ENCODE data around the gene CCNB1IP1. TPM values are rescaled to one million over a fixed set of nuclear protein-coding genes. Genes with fewer than 3 reads are reported as not detected.

CCNB1IP1 gene, protein sequence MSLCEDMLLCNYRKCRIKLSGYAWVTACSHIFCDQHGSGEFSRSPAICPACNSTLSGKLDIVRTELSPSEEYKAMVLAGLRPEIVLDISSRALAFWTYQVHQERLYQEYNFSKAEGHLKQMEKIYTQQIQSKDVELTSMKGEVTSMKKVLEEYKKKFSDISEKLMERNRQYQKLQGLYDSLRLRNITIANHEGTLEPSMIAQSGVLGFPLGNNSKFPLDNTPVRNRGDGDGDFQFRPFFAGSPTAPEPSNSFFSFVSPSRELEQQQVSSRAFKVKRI
- total RNA-seq (2021; ENCODE audit: unreplicated experiment): 77.0 TPM
- 66.0 and 74.8 TPM in 2 replicates for polyA plus RNA-seq (2012)
- percentile 96 among the genes with signal in this experiment for Bru-seq, nascent RNA
- percentile 91 among the genes with signal in this experiment for BruChase-seq, experiment 1, labeled RNA remaining after a 6-hour chase
- percentile 88 among the genes with signal in this experiment for BruChase-seq, experiment 2, labeled RNA remaining after a 2-hour chase
- long read RNA-seq, transcript CCNB1IP1-202 (7 exons, 1,479 nt): major isoform, 22 of 73 reads
- long read RNA-seq, partial matches to known transcripts: 28 of 73 reads
- long read RNA-seq, other reads (novel, unspliced or antisense): 22 of 73 reads

DNA sequence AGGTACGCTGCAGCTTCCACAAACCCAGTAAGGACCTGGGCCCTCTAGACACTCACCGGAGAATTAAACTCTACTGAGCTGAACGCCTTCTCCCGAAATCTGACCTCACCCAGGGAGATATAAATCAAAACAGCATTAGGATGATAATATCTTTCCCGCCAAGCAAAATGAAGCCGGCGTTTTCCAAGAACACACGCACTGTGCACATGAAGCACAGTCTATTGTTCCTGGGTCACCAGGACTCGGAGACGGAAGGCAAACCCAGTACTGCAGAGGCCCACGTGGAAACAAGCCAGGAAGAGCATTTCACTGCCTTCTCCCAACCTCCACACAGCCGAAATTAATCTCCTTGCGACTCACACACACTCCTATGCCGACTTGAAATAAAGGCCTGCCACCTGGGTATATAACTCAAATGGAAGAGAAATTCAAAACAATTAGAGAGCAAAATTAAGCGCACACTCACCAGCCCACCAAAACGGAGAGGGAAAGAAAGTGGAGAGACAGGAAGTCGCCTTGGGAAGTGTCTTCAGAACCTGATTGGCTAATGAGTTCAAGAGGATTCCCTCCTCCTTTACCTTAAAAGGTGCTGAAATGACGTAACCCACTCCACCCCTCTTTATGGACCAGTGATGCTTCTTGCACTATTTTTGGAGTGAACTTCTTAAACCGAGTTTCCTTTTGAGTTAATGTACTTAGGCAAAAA lies at the start of gene CCNB1IP1:
CCNB1IP1 (minus strand) TSS at position 492 of the 706 bp plus-strand sequence. CDS start 16,756 bp downstream, outside the sequence.
- peaks cover 10 to 22% of the 10 kb centered on the region in 2 experiments for H3K36me3 ChIP-seq (ENCODE audit: control insufficient read depth in 1 of 2, insufficient read depth in 2 of 2, low read length in 2 of 2)
- ATAC-seq (peak; percentile 98), DNase-seq (ENCODE audit: low read depth, low spot score) (peak; percentile 91)
- TSS peak; percentile 85 for BruUV-seq (replicated peaks)
- ChIA-PET RAD21 (ENCODE audit: low non-redundant PET in 1 of 2, low total read pairs in 2 of 2, uncharacterized antibody in 2 of 2, unreplicated experiment in 2 of 2) (interaction anchor here in 1 of 2 experiments (1.2 kb wide), 1 partner anchor 10 kb away, joined by 5 read pairs; no protein-coding TSS in a partner anchor), POLR2A (interaction anchor here (3.0 kb wide), 1 partner anchor 10 kb away, joined by 41 read pairs; the partner anchor contains the start of gene PARP2), CTCF (interaction anchor here (1.2 to 1.5 kb wide), 2 partner anchors 9 to 83 kb away, joined by 3 read pairs; no protein-coding TSS in a partner anchor)
- H3K4me2 ChIP-seq (ENCODE audit: low read length): peak within 1 kb of the TSS; percentile 79
- intact Hi-C loops (cut with micrococcal nuclease): no loop called here
- H3K27me3 ChIP-seq (ENCODE audit: insufficient read depth, low read length): no peaks in the 10 kb centered on the region
- H3K79me2 ChIP-seq (ENCODE audit: insufficient read depth, low read length): peaks cover 52% of the 10 kb centered on the region
- H4K20me1 ChIP-seq (ENCODE audit: insufficient read depth): no peaks in the 10 kb centered on the region
- peak within 1 kb of the TSS; percentile 56 to 83 for H3K4me3 ChIP-seq (replicated peaks in 1 of 2; ENCODE audit: low read depth in 1 of 2, low read length in 2 of 2)
- peaks cover 12 to 16% of the 10 kb centered on the region in 2 experiments for H3K4me1 ChIP-seq (ENCODE audit: control insufficient read depth in 1 of 2, insufficient read depth in 2 of 2, low read length in 2 of 2)
- no peaks in the 10 kb centered on the region for H3K9me3 ChIP-seq (ENCODE audit: control insufficient read depth in 1 of 2, insufficient read depth in 1 of 2, low read depth in 1 of 2, low read length in 2 of 2)
- no peaks in the 10 kb centered on the region for H3K9me2 ChIP-seq (ENCODE audit: insufficient read depth)
- peak within 1 kb of the TSS; percentile 69 for H3K27ac ChIP-seq (ENCODE audit: low read depth, low read length)
- H2AFZ ChIP-seq (ENCODE audit: low read depth, low read length, poor library complexity, severe bottlenecking): peak within 1 kb of the TSS; percentile 55
- H3K9ac ChIP-seq (ENCODE audit: low read length): peak within 1 kb of the TSS; percentile 90
- TF ChIP-seq CEBPB (IDR thresholded peaks at IDR 0.05; ENCODE audit: low read depth): peak; percentile 61; the same call in 1 of the 2 replicates
- TF ChIP-seq, protein P1, sequence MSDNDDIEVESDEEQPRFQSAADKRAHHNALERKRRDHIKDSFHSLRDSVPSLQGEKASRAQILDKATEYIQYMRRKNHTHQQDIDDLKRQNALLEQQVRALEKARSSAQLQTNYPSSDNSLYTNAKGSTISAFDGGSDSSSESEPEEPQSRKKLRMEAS (IDR thresholded peaks at IDR 0.05): peak; percentile 65; the same call in 1 of the 2 replicates
- no peak for TF ChIP-seq RAD21 (IDR thresholded peaks at IDR 0.05; ENCODE audit: low read depth)
- no peak for TF ChIP-seq JUND (IDR thresholded peaks at IDR 0.05)
- peak; percentile 52 for TF ChIP-seq SIN3A (IDR thresholded peaks at IDR 0.05; ENCODE audit: low read depth)
- peak; percentile 49; the same call in 1 of the 2 replicates for TF ChIP-seq SP1 (IDR thresholded peaks at IDR 0.05; ENCODE audit: low read depth)
- peak; percentile 77 for TF ChIP-seq POLR2AphosphoS5 (IDR thresholded peaks at IDR 0.05; ENCODE audit: low read depth, low read length)
- TF ChIP-seq, protein P2, sequence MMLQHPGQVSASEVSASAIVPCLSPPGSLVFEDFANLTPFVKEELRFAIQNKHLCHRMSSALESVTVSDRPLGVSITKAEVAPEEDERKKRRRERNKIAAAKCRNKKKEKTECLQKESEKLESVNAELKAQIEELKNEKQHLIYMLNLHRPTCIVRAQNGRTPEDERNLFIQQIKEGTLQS (IDR thresholded peaks at IDR 0.05): peak; percentile 29; the same call in 1 of the 2 replicates
- TF ChIP-seq, protein P3, sequence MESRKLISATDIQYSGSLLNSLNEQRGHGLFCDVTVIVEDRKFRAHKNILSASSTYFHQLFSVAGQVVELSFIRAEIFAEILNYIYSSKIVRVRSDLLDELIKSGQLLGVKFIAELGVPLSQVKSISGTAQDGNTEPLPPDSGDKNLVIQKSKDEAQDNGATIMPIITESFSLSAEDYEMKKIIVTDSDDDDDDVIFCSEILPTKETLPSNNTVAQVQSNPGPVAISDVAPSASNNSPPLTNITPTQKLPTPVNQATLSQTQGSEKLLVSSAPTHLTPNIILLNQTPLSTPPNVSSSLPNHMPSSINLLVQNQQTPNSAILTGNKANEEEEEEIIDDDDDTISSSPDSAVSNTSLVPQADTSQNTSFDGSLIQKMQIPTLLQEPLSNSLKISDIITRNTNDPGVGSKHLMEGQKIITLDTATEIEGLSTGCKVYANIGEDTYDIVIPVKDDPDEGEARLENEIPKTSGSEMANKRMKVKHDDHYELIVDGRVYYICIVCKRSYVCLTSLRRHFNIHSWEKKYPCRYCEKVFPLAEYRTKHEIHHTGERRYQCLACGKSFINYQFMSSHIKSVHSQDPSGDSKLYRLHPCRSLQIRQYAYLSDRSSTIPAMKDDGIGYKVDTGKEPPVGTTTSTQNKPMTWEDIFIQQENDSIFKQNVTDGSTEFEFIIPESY (IDR thresholded peaks at IDR 0.05; ENCODE audit: extremely low read depth, insufficient replicate concordance, low read length): no peak
- TF ChIP-seq, protein P4, sequence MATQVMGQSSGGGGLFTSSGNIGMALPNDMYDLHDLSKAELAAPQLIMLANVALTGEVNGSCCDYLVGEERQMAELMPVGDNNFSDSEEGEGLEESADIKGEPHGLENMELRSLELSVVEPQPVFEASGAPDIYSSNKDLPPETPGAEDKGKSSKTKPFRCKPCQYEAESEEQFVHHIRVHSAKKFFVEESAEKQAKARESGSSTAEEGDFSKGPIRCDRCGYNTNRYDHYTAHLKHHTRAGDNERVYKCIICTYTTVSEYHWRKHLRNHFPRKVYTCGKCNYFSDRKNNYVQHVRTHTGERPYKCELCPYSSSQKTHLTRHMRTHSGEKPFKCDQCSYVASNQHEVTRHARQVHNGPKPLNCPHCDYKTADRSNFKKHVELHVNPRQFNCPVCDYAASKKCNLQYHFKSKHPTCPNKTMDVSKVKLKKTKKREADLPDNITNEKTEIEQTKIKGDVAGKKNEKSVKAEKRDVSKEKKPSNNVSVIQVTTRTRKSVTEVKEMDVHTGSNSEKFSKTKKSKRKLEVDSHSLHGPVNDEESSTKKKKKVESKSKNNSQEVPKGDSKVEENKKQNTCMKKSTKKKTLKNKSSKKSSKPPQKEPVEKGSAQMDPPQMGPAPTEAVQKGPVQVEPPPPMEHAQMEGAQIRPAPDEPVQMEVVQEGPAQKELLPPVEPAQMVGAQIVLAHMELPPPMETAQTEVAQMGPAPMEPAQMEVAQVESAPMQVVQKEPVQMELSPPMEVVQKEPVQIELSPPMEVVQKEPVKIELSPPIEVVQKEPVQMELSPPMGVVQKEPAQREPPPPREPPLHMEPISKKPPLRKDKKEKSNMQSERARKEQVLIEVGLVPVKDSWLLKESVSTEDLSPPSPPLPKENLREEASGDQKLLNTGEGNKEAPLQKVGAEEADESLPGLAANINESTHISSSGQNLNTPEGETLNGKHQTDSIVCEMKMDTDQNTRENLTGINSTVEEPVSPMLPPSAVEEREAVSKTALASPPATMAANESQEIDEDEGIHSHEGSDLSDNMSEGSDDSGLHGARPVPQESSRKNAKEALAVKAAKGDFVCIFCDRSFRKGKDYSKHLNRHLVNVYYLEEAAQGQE (IDR thresholded peaks at IDR 0.05; ENCODE audit: low read depth): no peak
- no peak for TF ChIP-seq EZH2phosphoT487 (IDR thresholded peaks at IDR 0.05; ENCODE audit: borderline replicate concordance)
- TF ChIP-seq, protein P5, sequence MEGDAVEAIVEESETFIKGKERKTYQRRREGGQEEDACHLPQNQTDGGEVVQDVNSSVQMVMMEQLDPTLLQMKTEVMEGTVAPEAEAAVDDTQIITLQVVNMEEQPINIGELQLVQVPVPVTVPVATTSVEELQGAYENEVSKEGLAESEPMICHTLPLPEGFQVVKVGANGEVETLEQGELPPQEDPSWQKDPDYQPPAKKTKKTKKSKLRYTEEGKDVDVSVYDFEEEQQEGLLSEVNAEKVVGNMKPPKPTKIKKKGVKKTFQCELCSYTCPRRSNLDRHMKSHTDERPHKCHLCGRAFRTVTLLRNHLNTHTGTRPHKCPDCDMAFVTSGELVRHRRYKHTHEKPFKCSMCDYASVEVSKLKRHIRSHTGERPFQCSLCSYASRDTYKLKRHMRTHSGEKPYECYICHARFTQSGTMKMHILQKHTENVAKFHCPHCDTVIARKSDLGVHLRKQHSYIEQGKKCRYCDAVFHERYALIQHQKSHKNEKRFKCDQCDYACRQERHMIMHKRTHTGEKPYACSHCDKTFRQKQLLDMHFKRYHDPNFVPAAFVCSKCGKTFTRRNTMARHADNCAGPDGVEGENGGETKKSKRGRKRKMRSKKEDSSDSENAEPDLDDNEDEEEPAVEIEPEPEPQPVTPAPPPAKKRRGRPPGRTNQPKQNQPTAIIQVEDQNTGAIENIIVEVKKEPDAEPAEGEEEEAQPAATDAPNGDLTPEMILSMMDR (IDR thresholded peaks at IDR 0.05 in 2 of 3, conservative IDR thresholded peaks at IDR 0.05 in 1 of 3; ENCODE audit: borderline replicate concordance in 1 of 3, insufficient read depth in 1 of 3, low read depth in 2 of 3, low read length in 2 of 3): no peak
- TF ChIP-seq POLR2A (IDR thresholded peaks at IDR 0.05; ENCODE audit: borderline replicate concordance, extremely low read depth, insufficient read depth, insufficient read length): peak; percentile 76
- TF ChIP-seq TCF7L2 (IDR thresholded peaks at IDR 0.05; ENCODE audit: borderline replicate concordance, extremely low read depth, insufficient read depth, insufficient read length): no peak
